ENCODE measurements around the gene OSBP2.

- TF ChIP-seq EGR1 (IDR thresholded peaks at IDR 0.05) (no peak), EP300 (IDR thresholded peaks at IDR 0.05; ENCODE audit: borderline replicate concordance) (no peak), CREB1 (IDR thresholded peaks at IDR 0.05; ENCODE audit: low read depth) (no peak)
Observed at GRCh38 chr22:30782613-30783012, 87.9 kb downstream of the OSBP2 start.

All from Ishikawa (cell line).